T47D (cell line): Measurements from ENCODE around the gene UNC13B.
A peak's percentile ranks its signal among the peaks of the same experiment; 100 is the strongest.

Experiments
- DNase-seq, 2 experiments: peaks; one replicate each; pipeline versions ENCODE4 v3.0.0 to v3.0.0-alpha.2; 2011 to 2012; ENCODE audit warnings: low read depth in 1 of 2, low spot score in 1 of 2
- JUND ChIP-seq: IDR thresholded peaks from 2 replicates; pipeline ENCODE4 v1.6.1; 2012; ENCODE audit warnings: low read depth
- in situ Hi-C: cut with HindIII; loops from 2 replicates; pipeline ENCODE4 v1.10.0; 2016; ENCODE audit warnings: low sequenced_read_pairs, low pct_unique_long_range_greater_than_20kb

The UNC13B gene

DNA sequence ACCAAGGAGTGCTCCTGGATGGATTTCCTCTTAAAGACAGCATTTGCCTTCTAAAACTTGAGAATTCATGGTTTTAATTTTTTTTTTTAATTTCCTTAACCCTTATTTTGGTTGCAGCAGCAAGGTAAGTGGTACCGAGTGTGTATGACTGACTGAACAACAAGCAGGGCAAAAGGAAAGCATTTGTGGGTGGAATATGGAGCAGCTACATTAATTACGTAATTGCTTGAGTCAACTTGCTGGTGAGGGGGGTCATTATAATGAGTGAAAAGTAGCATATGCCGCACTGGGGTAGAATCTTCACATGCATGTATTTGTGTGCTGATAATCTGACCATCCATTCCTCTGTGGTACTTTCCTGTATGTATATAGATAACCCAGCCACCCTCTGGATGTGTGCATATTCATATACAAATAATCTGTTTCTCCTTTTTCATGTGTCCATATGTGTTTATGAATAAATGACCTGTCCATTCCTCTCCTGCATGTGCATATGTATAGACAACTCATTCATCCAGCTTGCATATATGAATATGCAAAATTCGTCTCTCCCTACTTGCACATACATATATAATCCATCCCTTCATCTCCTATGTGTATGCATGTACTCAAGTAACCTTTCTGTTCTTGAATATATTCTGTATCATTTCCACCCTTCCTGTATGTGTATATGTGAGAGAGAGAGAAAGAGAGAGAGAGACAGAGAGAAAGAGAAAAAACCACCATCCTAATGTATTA is 180.6 kb downstream of the UNC13B start:
- no peak for DNase-seq
- no peak for TF ChIP-seq JUND
- in situ Hi-C loops, result no loop called here

GRCh38 chr9:35348109-35348508 is 186.3 kb downstream of the UNC13B start:
- DNase-seq, result no peak
- in situ Hi-C loops, result no loop called here
- no peak for TF ChIP-seq JUND

DNA sequence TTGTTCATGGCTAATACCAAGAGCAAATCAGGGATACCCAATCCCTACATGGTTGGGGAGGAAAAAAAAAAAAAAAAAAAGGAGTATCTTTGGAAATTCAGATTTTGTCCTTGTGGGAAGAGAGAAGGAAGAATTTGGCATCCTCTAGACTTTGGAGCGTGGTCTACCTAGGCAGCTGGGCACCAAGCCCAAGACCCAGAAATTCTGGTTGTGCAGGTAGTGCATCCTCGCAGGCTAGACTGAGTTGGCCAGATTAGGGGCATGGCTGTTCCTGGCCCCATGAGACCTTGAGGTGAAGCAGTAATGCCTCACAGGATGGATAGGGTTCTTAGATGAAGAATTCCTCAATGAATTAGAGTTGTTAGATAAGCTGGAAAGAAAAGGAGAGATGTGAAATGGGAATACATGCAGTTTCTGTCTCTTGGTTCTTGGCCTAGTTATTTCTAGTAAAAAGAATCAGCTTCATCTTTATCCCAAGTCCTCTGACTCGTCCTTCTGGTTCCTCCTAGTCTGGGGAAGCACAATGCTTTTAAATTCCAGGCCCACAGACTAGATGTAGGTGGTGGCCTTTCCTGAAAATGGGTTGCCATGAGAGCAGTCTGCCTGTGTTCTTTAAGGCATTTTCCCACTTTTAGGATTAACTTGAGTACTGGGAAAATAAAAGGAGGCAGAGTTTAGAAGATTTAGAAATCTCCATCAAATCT is 187.6 kb downstream of the UNC13B start:
- peak in 1 of 2 experiments; percentile 68 for DNase-seq
- TF ChIP-seq JUND, result no peak
- in situ Hi-C loops, result no loop called here

GRCh38 chr9:35350212-35350611 is 188.4 kb downstream of the UNC13B start:
- DNase-seq, result no peak
- in situ Hi-C loops, result no loop called here
- TF ChIP-seq JUND, result no peak

DNA sequence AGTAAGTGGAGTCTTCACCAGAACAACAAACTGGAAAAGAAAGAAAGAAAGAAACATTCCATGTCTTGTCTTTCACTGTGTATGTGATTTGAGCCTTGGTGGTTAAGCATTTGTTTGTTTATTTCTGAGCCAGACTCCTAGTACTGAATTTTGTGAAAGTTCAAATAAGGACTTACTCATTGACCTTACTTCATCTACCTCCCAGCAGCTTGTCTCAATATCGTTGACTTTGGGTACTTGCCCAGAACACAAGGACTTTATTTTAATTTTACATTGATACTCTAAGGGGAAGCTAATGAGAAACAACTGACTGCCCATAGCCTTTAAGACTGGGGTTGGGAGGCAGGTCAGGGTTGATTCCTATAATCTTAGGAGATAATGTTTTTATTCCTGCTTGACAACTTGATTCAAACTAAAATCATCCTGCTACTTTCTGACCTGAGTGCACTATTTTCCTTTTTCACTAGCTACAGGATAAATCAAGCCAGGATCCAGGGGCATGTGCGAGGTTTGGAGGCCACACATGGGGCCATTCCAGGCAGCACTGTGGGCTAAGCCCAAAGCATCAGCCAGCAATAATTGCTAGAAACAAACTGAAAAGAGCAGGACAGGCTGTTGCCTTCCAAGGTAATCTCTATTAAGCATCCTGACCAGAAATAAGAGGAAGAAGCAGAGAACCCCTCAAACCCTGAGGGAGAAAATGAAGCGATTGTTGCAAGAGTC is 189.2 kb downstream of the UNC13B start:
- DNase-seq, result no peak
- TF ChIP-seq JUND, result no peak
- in situ Hi-C loops, result no loop called here

DNA sequence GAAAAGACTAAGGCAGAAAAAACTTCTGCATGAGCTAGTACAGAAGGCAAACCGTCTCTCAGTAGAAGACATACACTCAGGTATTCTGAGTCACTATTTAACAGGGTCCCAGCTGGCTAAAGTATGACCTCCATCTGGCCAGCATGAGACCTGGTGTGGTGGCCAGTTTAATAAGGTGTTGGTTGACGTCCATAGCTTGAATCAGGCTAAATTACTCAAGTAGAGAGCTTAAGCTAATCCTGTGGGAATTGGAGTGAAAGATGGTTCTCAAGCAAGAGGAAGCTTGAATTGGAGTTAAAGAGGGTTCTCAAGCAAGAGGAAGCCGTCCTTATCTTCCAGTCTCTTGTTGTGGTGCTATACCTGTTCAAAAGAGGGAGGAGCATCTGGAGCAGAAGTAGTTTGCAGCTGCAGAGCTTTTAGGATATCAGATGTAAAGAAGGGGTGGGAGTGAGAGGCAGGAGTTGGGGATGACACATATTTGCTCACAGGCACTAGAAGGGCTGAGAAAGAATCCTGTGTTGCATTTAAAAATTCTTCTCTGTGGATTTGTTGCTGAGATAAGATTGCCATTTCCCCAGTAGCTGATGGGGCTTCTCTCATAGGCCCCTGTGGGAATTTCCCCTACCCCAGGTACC is 192.0 kb downstream of the UNC13B start:
- TF ChIP-seq JUND, result no peak
- in situ Hi-C loops, result no loop called here
- no peak for DNase-seq

DNA sequence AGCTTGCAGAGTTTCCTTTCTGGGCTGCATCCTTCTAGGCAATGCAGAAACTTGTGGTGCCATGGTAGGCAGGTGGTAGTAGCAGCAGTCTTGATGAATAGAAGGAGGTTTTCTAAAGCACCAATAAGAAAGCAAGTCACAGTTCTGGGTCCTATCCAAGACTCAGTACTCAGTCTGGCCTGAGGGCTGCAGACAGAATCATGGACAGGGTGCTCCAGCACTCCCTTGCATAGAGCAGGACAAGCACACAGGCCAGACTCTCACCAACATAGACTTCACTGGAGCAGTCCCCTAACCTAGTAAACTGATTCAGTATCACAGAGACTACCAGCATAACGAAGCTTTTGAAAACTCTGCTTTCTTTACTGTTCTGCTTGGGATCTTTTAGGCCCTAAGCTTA is 194.1 kb downstream of the UNC13B start:
- in situ Hi-C loops, result no loop called here
- TF ChIP-seq JUND, result no peak
- DNase-seq, result no peak

DNA sequence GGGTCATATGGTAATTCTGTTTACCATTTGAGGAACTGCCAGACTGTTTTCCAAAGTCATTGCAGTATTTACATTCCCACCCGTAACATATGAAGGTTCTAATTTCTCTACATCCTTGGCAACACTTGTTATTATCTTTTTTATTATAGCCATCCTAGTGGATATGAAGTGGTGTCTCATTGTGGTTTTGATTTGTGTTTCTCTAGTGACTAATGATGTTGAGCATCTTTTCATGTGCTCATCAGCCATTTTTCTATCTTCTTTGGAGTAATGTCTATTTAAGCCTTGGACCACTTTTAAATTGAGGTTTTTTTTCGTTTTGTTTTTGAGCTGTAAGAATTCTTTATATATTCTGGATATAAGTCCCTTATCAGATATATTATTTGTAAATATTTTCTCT is 195.3 kb downstream of the UNC13B start:
- in situ Hi-C loops, result no loop called here
- DNase-seq, result no peak
- no peak for TF ChIP-seq JUND

- DNase-seq, result no peak
- in situ Hi-C loops, result no loop called here
- TF ChIP-seq JUND, result no peak
Measured at GRCh38 chr9:35357826-35358225, 196.0 kb downstream of the UNC13B start.

- in situ Hi-C loops, result no loop called here
- TF ChIP-seq JUND, result no peak
- no peak for DNase-seq
Measured at GRCh38 chr9:35364817-35365585, 203.2 kb downstream of the UNC13B start.

DNA sequence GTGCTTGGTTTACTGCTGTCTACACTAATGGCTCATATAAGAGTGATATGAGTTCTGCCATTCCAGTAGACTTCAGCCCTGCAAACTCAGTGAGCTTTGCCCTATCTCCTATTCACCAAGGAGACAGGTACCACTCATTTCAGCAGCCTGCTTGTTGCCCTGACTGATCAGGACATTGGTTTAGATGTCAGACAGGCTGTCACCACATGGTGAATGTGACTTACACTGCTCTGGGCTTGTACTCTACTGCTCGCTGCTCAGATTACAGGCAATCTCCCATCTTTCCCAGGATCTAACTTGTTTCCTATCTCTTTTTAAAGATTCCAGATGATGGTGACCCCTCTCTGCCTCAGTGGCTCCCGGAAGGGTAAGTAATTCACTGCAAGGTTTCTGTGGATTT is 204.8 kb downstream of the UNC13B start:
- in situ Hi-C loops, result no loop called here
- no peak for TF ChIP-seq JUND
- DNase-seq, result no peak

DNA sequence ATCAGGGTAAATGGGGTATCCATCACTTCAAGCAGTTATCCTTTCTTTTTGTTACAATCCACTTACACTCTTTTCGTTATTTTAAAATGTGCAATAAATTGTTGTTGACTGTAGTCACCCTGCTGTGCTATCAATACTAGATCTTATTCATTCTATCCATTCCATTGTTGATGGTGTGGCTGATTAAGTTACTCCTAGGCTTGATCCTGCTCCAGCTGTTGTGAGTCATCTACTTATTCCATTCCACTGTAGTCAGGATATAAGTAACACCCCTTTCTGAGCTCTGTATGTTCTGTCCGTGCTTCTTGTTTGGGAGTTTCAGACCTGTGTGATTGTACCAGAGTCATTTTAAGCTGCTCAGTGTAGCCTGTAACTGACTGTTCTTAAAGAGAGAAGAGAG is 205.6 kb downstream of the UNC13B start:
- no peak for DNase-seq
- in situ Hi-C loops, result no loop called here
- TF ChIP-seq JUND, result no peak
